SK-N-MC (cell line): ENCODE measurements around the gene TPM3.
A peak's percentile ranks its signal among the peaks of the same experiment; 100 is the strongest.
"Not testable (repeated sequence)": the region's sequence is repeated elsewhere in the genome, so short reads cannot be mapped to it uniquely, and the experiment has no call there.

Source experiments
- DNase-seq: peaks from one replicate; pipeline ENCODE4 v3.0.0-alpha.2; 2011; ENCODE audit warnings: low read depth, low spot score
- H3K27ac ChIP-seq: fragments of 200-600 bp; sonication (generic); 2 replicates; pipeline ENCODE4 v1.5.1; 2016; ENCODE audit warnings: mixed run types
- H3K36me3 ChIP-seq: fragments of 200-600 bp; sonication (generic); 2 replicates; pipeline ENCODE4 v1.6.1; 2017; ENCODE audit warnings: antibody characterized with exemption, low read length, mixed read lengths; ENCODE audit not compliant: insufficient read depth
- H3K4me3 ChIP-seq: fragments of 200-600 bp; sonication (generic); 2 replicates; pipeline ENCODE4 v1.5.1; 2016
- H3K9ac ChIP-seq: fragments of 200-600 bp; sonication (generic); 2 replicates; pipeline ENCODE4 v1.8.0; 2017; ENCODE audit warnings: mixed run types, mixed read lengths; ENCODE audit not compliant: insufficient read length
- H3K9me3 ChIP-seq: fragments of 200-600 bp; sonication (generic); 2 replicates; pipeline ENCODE4 v1.6.1; 2017; ENCODE audit warnings: low read depth, mild to moderate bottlenecking, antibody characterized with exemption, low read length, moderate library complexity, mixed read lengths
- EZH2 ChIP-seq: fragments of 200-600 bp; sonication (generic); IDR thresholded peaks from one replicate; pipeline ENCODE4 v1.6.1; 2017; ENCODE audit warnings: antibody characterized with exemption
- FOXP2 ChIP-seq: optimal IDR thresholded peaks from 2 replicates; pipeline ENCODE3; 2011; ENCODE audit warnings: mild to moderate bottlenecking, moderate library complexity; ENCODE audit not compliant: insufficient read depth; ENCODE audit errors: extremely low read length, control extremely low read depth
- POLR2AphosphoS5 ChIP-seq: IDR thresholded peaks from 2 replicates; pipeline ENCODE4 v1.6.1; 2012; ENCODE audit warnings: mild to moderate bottlenecking, low read depth, low read length, borderline replicate concordance

Gene TPM3

GRCh38 chr1:154145986-154146385 lies 45.9 kb downstream of the TPM3 start:
- Histone ChIP-seq H3K36me3 (no peaks in the 10 kb centered on the region), H3K27ac (no peak overlapping the region), H3K9me3 (no peaks in the 10 kb centered on the region), H3K4me3 (no peak overlapping the region), H3K9ac (no peak overlapping the region)
- DNase-seq = no peak
- no peak for TF ChIP-seq FOXP2
- TF ChIP-seq POLR2AphosphoS5 = no peak
- no peak for TF ChIP-seq EZH2

- H3K36me3 ChIP-seq = no peaks in the 10 kb centered on the region
- H3K9ac ChIP-seq = no peak overlapping the region
- TF ChIP-seq POLR2AphosphoS5 (no peak), FOXP2 (no peak), EZH2 (no peak)
- H3K4me3 ChIP-seq = no peak overlapping the region
- H3K9me3 ChIP-seq = no peaks in the 10 kb centered on the region
- DNase-seq = no peak
- H3K27ac ChIP-seq = no peak overlapping the region
These were observed 49.5 kb downstream of the TPM3 start for GRCh38 chr1:154142358-154142757.

- no peak overlapping the region for H3K27ac ChIP-seq
- no peak for TF ChIP-seq FOXP2
- TF ChIP-seq POLR2AphosphoS5 = no peak
- TF ChIP-seq EZH2 = no peak
- no peak for DNase-seq
- no peak overlapping the region for H3K4me3 ChIP-seq
- H3K36me3 ChIP-seq = no peaks in the 10 kb centered on the region
- no peaks in the 10 kb centered on the region for H3K9me3 ChIP-seq
- H3K9ac ChIP-seq = no peak overlapping the region
These were observed 50.7 kb downstream of the TPM3 start for GRCh38 chr1:154141240-154141639.

GRCh38 chr1:154137888-154138287 lies 54.0 kb downstream of the TPM3 start:
- no peaks in the 10 kb centered on the region for H3K9me3 ChIP-seq
- no peaks in the 10 kb centered on the region for H3K36me3 ChIP-seq
- TF ChIP-seq EZH2 (no peak), FOXP2 (no peak), POLR2AphosphoS5 (no peak)
- H3K9ac ChIP-seq = no peak overlapping the region
- DNase-seq = no peak
- H3K4me3 ChIP-seq = no peak overlapping the region
- no peak overlapping the region for H3K27ac ChIP-seq

- Histone ChIP-seq H3K9me3 (no peaks in the 10 kb centered on the region), H3K9ac (no peak overlapping the region), H3K4me3 (no peak overlapping the region), H3K36me3 (no peaks in the 10 kb centered on the region), H3K27ac (no peak overlapping the region)
- no peak for TF ChIP-seq EZH2
- no peak for TF ChIP-seq POLR2AphosphoS5
- TF ChIP-seq FOXP2 = no peak
- DNase-seq = no peak
These were observed 58.6 kb downstream of the TPM3 start for GRCh38 chr1:154133256-154133655.

GRCh38 chr1:154129391-154129970 lies 62.4 kb downstream of the TPM3 start:
- no peak overlapping the region for H3K4me3 ChIP-seq
- no peak overlapping the region for H3K9ac ChIP-seq
- TF ChIP-seq FOXP2 = no peak
- TF ChIP-seq POLR2AphosphoS5 = no peak
- TF ChIP-seq EZH2 = no peak
- no peak for DNase-seq
- H3K36me3 ChIP-seq = no peaks in the 10 kb centered on the region
- H3K9me3 ChIP-seq = no peaks in the 10 kb centered on the region
- H3K27ac ChIP-seq = no peak overlapping the region

GRCh38 chr1:154123205-154123604 lies 68.7 kb downstream of the TPM3 start:
- not testable (repeated sequence) for DNase-seq, H3K9ac ChIP-seq, H3K27ac ChIP-seq, H3K36me3 ChIP-seq, H3K4me3 ChIP-seq, H3K9me3 ChIP-seq

GRCh38 chr1:154117642-154118041 lies 74.3 kb downstream of the TPM3 start:
- Histone ChIP-seq H3K9me3 (no peaks in the 10 kb centered on the region), H3K27ac (no peak overlapping the region), H3K36me3 (no peaks in the 10 kb centered on the region), H3K4me3 (no peak overlapping the region), H3K9ac (no peak overlapping the region)
- TF ChIP-seq POLR2AphosphoS5 = no peak
- no peak for TF ChIP-seq FOXP2
- no peak for TF ChIP-seq EZH2
- DNase-seq = no peak

- Histone ChIP-seq H3K9ac (no peak overlapping the region), H3K4me3 (peak overlapping the region; percentile 3), H3K27ac (peak overlapping the region; percentile 62; the same call in 1 of the 2 replicates), H3K36me3 (no peaks in the 10 kb centered on the region), H3K9me3 (no peaks in the 10 kb centered on the region)
- no peak for TF ChIP-seq POLR2AphosphoS5
- no peak for TF ChIP-seq EZH2
- TF ChIP-seq FOXP2 = no peak
- DNase-seq = no peak
These were observed 76.7 kb downstream of the TPM3 start for GRCh38 chr1:154115180-154115579.
